Osteocyte (in vitro differentiated cells): Measurements from ENCODE around the gene JPH3. TPM values are rescaled to one million over a fixed set of nuclear protein-coding genes. Genes with fewer than 3 reads are reported as not detected.

Experiments
- DNase-seq: peaks from one replicate; pipeline ENCODE4 v3.0.0; 2021; ENCODE audit warnings: mixed read lengths; ENCODE audit not compliant: unreplicated experiment; ENCODE audit errors: extremely low spot score
- H3K27ac Mint-ChIP-seq: one replicate; pipeline ENCODE4 v1.8.0; 2021; ENCODE audit warnings: mild to moderate bottlenecking, mixed read lengths; ENCODE audit not compliant: unreplicated experiment
- H3K27me3 Mint-ChIP-seq: one replicate; pipeline ENCODE4 v1.8.0; 2021; ENCODE audit warnings: mixed read lengths; ENCODE audit not compliant: unreplicated experiment
- H3K36me3 Mint-ChIP-seq: one replicate; pipeline ENCODE4 v1.8.0; 2021; ENCODE audit warnings: mixed read lengths; ENCODE audit not compliant: unreplicated experiment
- H3K4me1 Mint-ChIP-seq: one replicate; pipeline ENCODE4 v1.8.0; 2021; ENCODE audit warnings: mixed read lengths; ENCODE audit not compliant: unreplicated experiment
- H3K4me3 Mint-ChIP-seq: one replicate; pipeline ENCODE4 v1.8.0; 2021; ENCODE audit warnings: mild to moderate bottlenecking, moderate library complexity, mixed read lengths; ENCODE audit not compliant: unreplicated experiment
- H3K9me3 Mint-ChIP-seq: one replicate; pipeline ENCODE4 v1.8.0; 2021; ENCODE audit warnings: mixed read lengths; ENCODE audit not compliant: unreplicated experiment
- total RNA-seq: library from RNA; stranded (reverse); gene quantifications from 2 replicates; pipeline ENCODE4 v1.2.1, GENCODE V29; 2021
- TF ChIP-seq, protein P1 (sequence below): fragments of 200-600 bp; sonication (generic); IDR thresholded peaks from 2 replicates; pipeline ENCODE4 v1.5.0; 2021; ENCODE audit warnings: antibody characterized with exemption, mild to moderate bottlenecking, moderate library complexity

Gene JPH3
- total RNA-seq, 1 donor from 2014 or later: 2.6 TPM

DNA sequence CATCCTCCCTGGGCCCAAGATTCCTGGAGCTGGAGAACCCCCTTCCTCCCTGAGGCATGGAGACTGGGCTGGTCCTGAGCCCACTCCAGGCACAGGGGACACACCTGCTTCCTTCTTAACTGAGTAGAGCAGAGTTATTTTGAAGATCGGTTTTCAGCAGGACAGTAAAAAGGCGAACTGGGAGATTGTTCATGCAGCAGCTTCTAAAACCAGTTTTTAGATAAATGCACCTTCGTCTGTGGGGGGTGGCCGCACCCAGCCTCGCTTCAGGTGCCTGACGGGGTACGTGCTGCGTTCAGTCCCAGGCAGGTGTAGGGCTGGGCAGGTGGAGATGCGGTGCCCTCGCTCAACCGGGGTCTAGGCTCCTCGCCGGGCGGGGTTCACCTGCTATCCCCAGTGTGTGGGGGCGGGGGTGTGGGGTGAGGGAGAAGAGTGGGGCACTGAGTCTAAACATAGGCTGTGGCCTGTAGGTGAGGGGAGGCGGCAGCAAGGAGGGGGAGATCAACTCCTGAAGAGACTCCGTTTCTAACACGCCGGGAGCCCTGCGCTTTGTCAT is 69.5 kb downstream of the JPH3 start:
- H3K9me3 Mint-ChIP-seq: no peaks in the 10 kb centered on the region
- TF ChIP-seq, protein P1, sequence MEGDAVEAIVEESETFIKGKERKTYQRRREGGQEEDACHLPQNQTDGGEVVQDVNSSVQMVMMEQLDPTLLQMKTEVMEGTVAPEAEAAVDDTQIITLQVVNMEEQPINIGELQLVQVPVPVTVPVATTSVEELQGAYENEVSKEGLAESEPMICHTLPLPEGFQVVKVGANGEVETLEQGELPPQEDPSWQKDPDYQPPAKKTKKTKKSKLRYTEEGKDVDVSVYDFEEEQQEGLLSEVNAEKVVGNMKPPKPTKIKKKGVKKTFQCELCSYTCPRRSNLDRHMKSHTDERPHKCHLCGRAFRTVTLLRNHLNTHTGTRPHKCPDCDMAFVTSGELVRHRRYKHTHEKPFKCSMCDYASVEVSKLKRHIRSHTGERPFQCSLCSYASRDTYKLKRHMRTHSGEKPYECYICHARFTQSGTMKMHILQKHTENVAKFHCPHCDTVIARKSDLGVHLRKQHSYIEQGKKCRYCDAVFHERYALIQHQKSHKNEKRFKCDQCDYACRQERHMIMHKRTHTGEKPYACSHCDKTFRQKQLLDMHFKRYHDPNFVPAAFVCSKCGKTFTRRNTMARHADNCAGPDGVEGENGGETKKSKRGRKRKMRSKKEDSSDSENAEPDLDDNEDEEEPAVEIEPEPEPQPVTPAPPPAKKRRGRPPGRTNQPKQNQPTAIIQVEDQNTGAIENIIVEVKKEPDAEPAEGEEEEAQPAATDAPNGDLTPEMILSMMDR: no peak

DNA sequence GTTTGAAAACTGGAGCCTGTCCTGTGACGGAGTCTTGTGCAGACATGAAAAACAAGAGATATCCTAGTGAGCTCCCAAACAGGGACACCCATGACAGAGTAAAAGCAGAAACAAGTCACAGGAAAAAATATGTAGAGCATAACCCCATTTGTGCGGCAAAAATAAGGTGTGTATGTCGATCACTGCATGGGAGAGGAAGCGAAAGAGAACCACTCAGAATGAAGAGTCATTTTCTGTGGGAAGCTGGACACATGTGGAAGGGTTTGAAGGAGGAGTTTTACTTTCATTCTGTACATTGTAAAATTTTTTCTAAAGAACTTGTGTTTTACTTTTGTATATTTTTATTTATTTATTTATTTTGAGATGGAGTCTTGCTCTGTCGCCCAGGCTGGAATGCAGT is 72.1 kb downstream of the JPH3 start:
- no peak for DNase-seq
- H3K36me3 Mint-ChIP-seq: no peaks in the 10 kb centered on the region
- no peak overlapping the region for H3K27ac Mint-ChIP-seq
- TF ChIP-seq, protein P1: no peak
- H3K9me3 Mint-ChIP-seq: no peaks in the 10 kb centered on the region
- H3K27me3 Mint-ChIP-seq: peaks cover 12% of the 10 kb centered on the region
- H3K4me3 Mint-ChIP-seq: no peak overlapping the region
- H3K4me1 Mint-ChIP-seq: peaks cover 5% of the 10 kb centered on the region

More for the DNA sequence above, 69.5 kb downstream of the JPH3 start:
- Mint-ChIP-seq H3K27ac (no peak overlapping the region), H3K4me3 (no peak overlapping the region), H3K4me1 (peaks cover 5% of the 10 kb centered on the region), H3K27me3 (peaks cover 17% of the 10 kb centered on the region), H3K36me3 (no peaks in the 10 kb centered on the region)
- DNase-seq: no peak

DNA sequence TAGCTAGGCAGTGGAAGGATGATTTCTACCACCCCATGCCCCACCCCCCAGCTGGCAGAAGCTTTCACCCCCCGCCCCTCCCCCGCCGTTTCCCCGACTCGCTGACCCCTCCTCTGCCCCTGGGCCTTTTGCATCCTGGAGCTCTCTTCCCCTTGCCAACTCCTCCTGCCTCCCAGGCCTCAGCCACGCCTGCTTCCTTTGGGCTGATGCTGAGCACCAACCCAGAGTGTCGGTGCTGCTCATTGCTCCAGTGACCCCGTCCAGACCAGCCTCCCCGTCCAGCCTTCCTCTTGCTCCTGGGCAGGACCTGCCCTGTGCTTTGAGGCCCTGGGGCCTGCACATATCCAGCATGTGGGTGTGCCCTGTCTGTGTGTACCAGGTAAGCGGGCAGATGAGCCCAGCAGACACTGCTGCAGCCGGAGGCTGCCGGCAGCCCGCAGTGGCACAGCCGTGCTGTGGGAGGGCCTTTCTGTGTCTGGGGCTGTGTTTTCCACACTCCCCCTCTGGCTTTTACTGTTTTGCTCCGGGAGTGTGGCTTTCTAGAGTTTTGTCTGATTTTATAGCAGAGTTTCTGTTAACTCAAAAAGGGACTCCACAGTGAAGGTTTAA is 72.9 kb downstream of the JPH3 start:
- H3K36me3 Mint-ChIP-seq: no peaks in the 10 kb centered on the region
- H3K27ac Mint-ChIP-seq: no peak overlapping the region
- no peak for DNase-seq
- no peaks in the 10 kb centered on the region for H3K9me3 Mint-ChIP-seq
- TF ChIP-seq, protein P1: no peak
- H3K4me3 Mint-ChIP-seq: no peak overlapping the region
- H3K27me3 Mint-ChIP-seq: peaks cover 12% of the 10 kb centered on the region
- peaks cover 5% of the 10 kb centered on the region for H3K4me1 Mint-ChIP-seq

DNA sequence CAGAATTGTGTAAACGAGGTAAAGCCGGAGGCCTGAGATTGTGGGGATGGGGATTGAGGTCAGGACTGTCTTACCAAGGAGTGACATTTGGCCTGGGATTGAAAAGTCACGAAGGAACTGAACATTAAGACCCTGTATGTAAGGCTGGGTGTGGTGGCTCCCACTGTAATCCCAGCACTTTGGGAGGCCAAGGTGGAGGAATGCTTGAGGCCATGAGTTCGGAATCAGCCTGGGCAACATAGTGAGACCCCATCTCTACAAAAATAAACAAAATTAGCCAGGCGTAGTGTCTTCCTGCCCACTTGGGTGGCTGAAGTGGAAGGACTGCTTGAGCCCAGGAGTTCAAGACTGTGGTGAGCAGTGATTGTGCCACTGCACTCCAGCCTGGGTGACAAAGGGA is 75.5 kb downstream of the JPH3 start:
- Mint-ChIP-seq H3K27me3 (peaks cover 12% of the 10 kb centered on the region), H3K27ac (no peak overlapping the region), H3K4me1 (peaks cover 16% of the 10 kb centered on the region), H3K4me3 (no peak overlapping the region), H3K9me3 (no peaks in the 10 kb centered on the region), H3K36me3 (no peaks in the 10 kb centered on the region)
- no peak for DNase-seq
- TF ChIP-seq, protein P1: no peak

DNA sequence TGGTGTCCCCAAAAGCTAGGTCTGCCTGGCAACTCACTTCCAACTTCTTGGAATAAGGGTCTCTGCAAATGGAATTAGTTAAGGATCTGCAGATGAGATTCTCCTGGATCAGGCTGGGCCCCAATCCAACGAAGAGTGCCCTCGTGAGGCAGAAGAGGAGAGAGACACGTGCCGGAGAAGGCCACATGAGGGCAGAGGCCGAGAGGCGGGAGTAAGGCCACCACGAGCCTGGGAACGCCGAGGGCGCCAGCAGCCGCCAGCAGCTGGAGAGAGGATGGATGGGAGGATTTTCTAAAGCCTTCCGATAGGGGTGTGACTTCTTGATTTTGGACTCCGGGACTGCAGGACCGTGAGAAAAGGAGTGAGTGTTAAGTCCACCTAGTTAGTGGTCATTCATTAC is 76.3 kb downstream of the JPH3 start:
- TF ChIP-seq, protein P1: no peak
- H3K36me3 Mint-ChIP-seq: no peaks in the 10 kb centered on the region
- H3K9me3 Mint-ChIP-seq: no peaks in the 10 kb centered on the region
- H3K27ac Mint-ChIP-seq: no peak overlapping the region
- H3K27me3 Mint-ChIP-seq: peaks cover 12% of the 10 kb centered on the region
- DNase-seq: no peak
- H3K4me1 Mint-ChIP-seq: peaks cover 16% of the 10 kb centered on the region
- no peak overlapping the region for H3K4me3 Mint-ChIP-seq
